NCI-H2029 treated with DMSO at 0.1 percent for 48 hours (cell line): ENCODE measurements around the gene OXCT2.
"Not testable (repeated sequence)": the region's sequence is repeated elsewhere in the genome, so short reads cannot be mapped to it uniquely, and the experiment has no call there.

Experiments used
- DNase-seq: peaks from one replicate; lab custom pipeline; 2025; lab: John Stamatoyannopoulos, UW

The OXCT2 gene

DNA sequence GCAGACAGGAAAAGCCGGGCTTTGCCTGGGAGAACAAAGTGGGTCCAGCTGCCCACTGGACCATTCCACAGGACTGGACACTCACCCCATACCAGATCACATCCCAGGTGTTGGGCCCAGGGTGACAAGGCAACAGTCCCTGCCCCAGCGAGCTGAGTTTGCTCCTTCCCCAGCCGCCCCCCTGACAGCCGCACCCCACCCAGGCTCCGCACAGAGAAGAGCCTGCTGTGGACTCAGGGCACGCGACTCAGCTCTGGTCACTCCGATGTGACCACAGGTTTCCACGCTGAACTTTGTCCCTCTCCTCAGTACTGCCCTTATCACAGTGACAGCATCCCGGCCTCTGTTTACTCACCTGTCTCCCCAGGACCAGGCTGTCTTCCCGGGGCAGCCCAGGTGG, 16.3 kb upstream of the OXCT2 start:
- DNase-seq = no peak

GRCh38 chr1:39787108-39787375, 15.9 kb upstream of the OXCT2 start:
- not testable (repeated sequence) for DNase-seq

- not testable (repeated sequence) for DNase-seq
These were observed 15.4 kb upstream of the OXCT2 start for GRCh38 chr1:39786303-39787107.

DNA sequence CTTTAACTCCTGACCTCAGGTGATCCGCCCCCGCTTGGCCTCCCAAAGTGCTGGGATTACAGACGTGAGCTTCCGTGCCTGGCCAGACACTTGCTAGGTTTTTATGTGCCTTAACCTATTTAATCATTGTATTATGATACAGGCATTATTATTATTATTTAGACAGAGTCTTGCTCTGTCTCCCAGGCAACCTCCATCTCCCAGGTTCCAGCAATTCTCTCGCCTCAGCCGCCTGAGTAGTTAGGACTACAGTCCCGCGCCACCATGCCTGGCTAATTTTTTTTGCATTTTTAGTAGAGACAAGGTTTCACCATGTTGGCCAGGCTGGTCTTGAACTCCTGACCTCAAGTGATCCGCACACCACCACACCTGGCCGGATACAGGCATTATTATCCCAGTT, 11.5 kb upstream of the OXCT2 start:
- not testable (repeated sequence) for DNase-seq

- DNase-seq = no peak
These were observed 11.0 kb upstream of the OXCT2 start for GRCh38 chr1:39782103-39782502.

DNA sequence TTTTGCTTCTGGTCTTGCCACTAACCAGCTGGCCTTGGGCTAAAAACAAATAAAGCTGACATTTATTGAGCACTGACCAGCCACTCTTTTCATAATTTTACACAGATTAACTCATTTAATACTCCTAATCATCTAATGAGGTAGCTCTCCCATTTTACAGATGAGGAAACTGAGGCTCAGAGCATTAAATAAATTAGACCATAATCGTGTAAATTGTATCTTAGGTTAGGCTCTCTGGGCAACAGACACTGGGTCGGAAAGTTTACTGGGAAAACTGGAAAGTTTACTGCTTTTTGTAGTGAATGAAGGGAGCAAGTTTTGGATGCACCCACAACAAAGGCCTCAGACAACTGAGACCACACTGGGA, 10.2 kb upstream of the OXCT2 start:
- no peak for DNase-seq

- DNase-seq = no peak
These were observed 8.7 kb upstream of the OXCT2 start for GRCh38 chr1:39779821-39780220.

- no peak for DNase-seq
These were observed 8.0 kb upstream of the OXCT2 start for GRCh38 chr1:39779137-39779536.

- not testable (repeated sequence) for DNase-seq
These were observed 7.4 kb upstream of the OXCT2 start for GRCh38 chr1:39778463-39779099.

- not testable (repeated sequence) for DNase-seq
These were observed 6.7 kb upstream of the OXCT2 start for GRCh38 chr1:39777896-39778295.

DNA sequence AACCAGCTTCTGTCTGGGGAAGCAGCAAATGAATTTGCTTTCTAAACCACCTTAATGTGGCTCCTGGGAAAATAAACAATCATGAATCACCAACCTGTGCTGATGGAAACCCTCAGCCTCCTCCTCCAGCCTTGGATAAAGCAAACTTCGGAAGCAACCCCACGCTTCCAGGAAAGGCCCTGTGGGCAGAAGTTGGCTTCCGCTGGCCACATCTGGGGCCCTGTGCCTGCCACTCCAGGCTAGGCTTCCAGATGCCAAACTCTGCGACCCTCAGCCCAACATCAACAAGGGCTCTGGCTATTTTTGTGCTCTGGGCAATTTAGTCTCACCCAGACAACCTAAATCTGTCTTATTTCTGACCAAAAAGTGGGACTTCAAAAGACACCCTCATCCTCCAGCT, 6.2 kb upstream of the OXCT2 start:
- DNase-seq = no peak

DNA sequence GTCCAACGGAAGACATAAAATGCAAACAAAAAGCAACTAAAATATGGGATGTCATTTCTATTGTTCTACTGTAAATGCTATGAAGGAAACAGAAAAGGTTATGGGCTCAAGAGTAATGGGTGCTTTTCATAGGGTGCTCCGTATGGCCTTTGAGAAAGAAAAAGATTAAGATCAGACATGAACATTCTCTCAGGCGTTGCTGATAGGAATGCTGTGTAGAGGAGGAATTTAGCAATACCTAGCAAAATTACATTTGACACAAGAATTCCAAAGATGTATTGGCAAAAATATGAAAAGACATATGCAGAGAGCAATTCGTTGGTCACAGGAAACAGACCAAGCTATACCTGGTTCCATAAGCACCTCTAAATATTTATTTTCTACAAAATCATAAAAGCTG, 5.7 kb upstream of the OXCT2 start:
- DNase-seq = no peak

DNA sequence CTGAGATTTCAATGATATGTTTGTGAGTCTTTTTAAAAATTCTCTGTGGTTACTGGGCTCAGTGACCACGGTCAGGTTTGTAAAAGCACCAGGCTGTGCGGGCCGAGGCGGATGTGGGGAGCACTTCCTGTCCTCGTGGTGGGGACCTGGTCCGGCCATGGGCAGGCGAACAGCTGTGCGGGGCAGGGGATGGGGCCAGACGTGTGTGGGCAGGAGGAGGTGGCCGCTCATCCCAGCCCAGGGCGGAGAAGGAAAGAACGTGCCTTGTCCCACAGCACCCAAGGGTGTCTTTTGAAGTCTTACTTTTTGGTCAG, 5.2 kb upstream of the OXCT2 start:
- DNase-seq = no peak

DNA sequence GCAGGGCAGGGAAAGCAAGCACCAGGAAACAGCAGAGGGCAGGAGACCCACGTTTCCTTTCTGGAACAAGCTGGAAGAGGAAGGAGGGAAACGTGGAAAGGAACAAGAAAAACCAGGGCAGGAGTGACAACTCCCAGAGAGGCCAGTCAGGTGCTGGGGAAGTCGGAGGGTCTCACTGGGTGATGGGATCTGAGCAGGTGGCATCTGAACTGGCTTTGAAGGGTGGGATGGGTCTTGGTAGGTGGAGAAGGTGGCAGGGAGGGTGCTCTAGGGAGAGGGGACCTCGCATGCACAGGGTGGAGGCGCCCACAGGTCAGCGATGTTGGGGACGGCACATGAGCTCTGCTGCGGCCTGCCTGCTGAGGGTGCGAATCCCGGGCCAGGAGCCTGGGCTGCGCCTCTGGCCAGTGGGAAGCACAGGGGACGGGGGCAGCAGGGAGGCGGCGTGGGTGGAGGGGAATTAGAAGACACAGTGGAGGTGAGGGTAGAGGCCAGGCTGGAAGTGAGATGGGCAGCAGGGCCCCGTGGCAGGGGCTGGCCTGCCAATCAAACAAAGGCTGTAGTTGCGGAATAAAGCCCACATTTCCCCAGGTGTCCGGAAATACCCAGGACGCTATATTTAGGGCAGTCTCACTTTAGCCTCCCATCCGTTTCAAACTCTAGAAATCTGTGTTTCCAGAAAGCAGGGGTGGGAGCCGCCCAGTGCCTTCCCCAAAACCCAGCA, 4.7 kb upstream of the OXCT2 start:
- DNase-seq = not testable (repeated sequence)

DNA sequence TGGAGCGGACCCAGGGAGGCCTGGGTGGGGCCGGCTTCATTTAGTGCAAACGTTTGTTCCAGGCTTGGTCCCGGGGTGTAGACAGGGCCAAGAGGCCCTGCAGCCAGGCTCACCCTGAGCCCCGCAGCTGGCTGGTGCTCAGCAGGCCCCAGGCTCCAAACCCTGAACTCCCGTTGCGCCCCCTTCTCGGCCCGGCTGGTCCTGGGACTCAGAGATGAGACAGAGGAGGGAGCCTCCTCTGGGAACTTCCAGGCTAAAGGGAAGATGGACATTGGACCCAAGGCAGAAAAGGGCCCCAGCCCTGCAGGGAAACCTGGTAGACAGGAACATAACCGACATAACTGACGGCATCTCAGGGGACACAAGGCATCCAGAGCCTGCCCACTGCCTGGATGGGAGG, 4.0 kb upstream of the OXCT2 start:
- not testable (repeated sequence) for DNase-seq

DNA sequence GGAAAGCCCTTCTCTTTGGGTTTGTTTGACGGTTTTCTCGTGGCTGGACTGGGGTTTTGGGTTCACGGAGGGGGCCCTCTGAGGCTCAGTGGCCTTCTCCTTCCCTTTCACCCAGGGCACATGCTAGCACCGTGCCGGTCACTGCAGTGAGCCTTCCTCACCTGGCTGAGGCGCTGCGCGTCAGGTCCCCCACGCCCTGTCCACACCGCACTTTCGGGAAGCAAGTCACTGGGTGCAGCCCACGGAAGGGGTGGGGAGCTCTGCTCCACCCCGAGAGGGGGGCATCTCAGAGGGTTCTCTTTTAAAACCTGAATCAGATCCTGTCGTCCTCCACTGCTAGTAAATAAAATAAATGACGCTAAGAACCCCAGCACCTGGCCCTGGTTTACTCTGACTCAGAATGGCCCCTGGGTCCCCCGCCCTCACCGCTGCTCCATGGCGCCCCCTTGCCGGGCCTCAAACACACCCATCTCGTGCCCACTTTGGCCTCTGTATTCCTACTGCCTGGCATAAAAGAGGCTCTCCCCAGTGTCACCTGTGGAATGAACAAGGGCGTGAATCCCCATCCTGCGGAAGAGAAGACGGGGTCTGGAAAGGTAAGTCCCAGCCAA, 2.3 kb upstream of the OXCT2 start:
- not testable (repeated sequence) for DNase-seq

GRCh38 chr1:39770100-39771021, 787 bp downstream of the OXCT2 start:
- not testable (repeated sequence) for DNase-seq

GRCh38 chr1:39769502-39769901, 1.6 kb downstream of the OXCT2 start:
- DNase-seq = not testable (repeated sequence)

GRCh38 chr1:39766466-39766865, 4.7 kb downstream of the OXCT2 start:
- DNase-seq = not testable (repeated sequence)

DNA sequence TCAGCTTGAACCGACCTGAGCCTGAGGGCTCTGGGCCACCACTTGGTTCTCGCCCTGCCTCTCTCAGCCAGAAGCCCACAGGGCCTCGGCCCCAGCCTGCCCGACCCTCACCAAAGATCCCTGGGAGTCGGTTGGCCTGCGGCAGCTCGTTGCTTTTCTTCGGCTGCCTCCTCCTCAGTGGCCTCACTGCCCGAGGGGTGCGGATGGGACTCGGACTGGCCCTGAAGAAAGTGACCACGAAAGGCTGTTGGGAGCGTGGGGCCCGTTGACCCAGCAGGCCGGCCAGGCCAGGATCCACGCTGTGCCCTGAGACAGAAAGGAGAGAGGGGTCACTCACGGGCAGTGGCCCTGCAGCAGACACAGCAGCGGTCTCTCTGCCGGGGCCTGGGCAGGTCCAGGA, 6.6 kb downstream of the OXCT2 start:
- DNase-seq = not testable (repeated sequence)

DNA sequence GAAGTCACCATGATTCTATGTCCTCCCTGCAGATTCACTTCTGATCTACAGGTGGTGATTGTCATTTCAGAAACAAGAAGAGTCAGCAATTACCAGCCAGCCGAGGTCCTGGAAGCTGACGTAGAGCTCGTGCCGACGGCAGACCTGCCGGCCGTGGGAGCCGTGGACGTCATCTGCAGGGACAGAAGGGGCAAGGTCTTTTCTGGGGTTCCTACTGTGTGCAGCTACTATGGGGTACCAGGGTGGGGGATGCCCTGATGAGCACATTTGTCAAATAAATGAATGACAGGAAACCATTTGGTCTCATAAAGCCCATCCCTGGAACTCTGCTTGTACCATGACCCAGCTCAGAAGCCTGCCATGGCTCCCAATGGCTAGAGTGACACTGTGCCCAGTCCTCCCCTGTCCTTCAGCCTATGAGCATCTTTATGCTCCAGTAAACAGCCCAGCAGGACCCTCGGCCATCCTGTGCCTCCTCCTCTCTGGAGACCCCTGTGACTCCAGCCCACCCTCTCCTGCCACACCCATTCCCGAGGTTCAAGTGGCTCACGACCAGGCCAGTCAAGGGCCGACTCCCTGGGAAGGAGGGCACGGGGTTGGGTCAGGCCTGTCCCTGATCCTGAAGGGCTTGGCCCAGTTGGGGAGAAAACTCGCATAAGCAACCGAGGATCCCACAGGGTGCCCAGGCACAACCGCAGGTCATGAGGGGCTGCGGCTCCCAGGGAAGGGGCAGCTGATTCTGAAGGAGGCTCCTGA, 7.4 kb downstream of the OXCT2 start:
- DNase-seq = not testable (repeated sequence)
